Uterus (tissue), 2 donors: ENCODE data around the gene SLC41A3.
"Not testable (repeated sequence)": the region's sequence is repeated elsewhere in the genome, so short reads cannot be mapped to it uniquely, and the experiment has no call there.

Source experiments
- CTCF ChIP-seq, 4 experiments: fragments of 200-600 bp in 2 of 4; fragments of 450-650 bp in 2 of 4; sonication (generic) in 2 of 4; IDR thresholded peaks; one replicate each; pipeline ENCODE4 v1.5.1; 2016 to 2019; ENCODE audit warnings: antibody characterized with exemption in 4 of 4, mild to moderate bottlenecking in 2 of 4, moderate library complexity in 1 of 4
- POLR2A ChIP-seq, 2 donors: fragments of 450-650 bp; IDR thresholded peaks; one replicate each; pipeline ENCODE4 v1.6.1; 2016; ENCODE audit warnings: antibody characterized with exemption in 2 of 2, mild to moderate bottlenecking in 1 of 2, moderate library complexity in 1 of 2

GRCh38 chr3:126066676-126067075, 17.2 kb downstream of the SLC41A3 start:
- TF ChIP-seq CTCF, POLR2A (IDR thresholded peaks at IDR 0.05): not testable (repeated sequence)
